GM12878 (cell line): ENCODE results near the gene OTUB2. TPM values are rescaled to one million over a fixed set of nuclear protein-coding genes. Genes with fewer than 3 reads are reported as not detected.

ENCODE experiments used
- ATAC-seq: fragments of 200-7000 bp; cut with Tn5 transposase; 3 replicates; pipeline ENCODE4 v1.9.1; 2020; ENCODE audit warnings: mild to moderate bottlenecking, moderate library complexity
- BruUV-seq: library from RNA; stranded (reverse); fragments of 400-500 nt; replicated peaks from 2 replicates; lab custom pipeline; 2021; lab: Mats Ljungman, UMichigan
- CTCF ChIA-PET: fragments of 300-600 bp; sonication (Branson Sonifier 250); formaldehyde crosslinking; extraction: SDS; loops from one replicate; lab custom pipeline; 2021; ENCODE audit warnings: inconsistent platforms; lab: Yijun Ruan, JAX
- POLR2A ChIA-PET: fragments of 350-600 bp; formaldehyde crosslinking; extraction: SDS; loops from one replicate; lab custom pipeline; 2021; ENCODE audit warnings: inconsistent platforms; lab: Charles Lee
- RAD21 ChIA-PET: fragments of 300-600 bp; sonication (Branson Sonifier 250); formaldehyde crosslinking; loops from one replicate; lab custom pipeline; 2023; ENCODE audit warnings: antibody characterized with exemption; ENCODE audit not compliant: unreplicated experiment; lab: Charles Lee
- SMC1A ChIA-PET: fragments of 300-600 bp; sonication (Branson Sonifier 250); formaldehyde crosslinking; loops from one replicate; lab custom pipeline; 2023; ENCODE audit not compliant: unreplicated experiment, uncharacterized antibody; lab: Charles Lee
- DNase-seq: peaks from one replicate; pipeline ENCODE4 v3.0.0-alpha.2; 2011; ENCODE audit warnings: low read depth, low spot score
- FAIRE-seq: peaks from 3 replicates; lab custom pipeline; 2011; peaks lifted over from hg19 to GRCh38; lab: Jason Lieb, UNC
- H2AFZ ChIP-seq: 2 replicates; pipeline ENCODE4 v1.6.0; 2011; ENCODE audit warnings: low read depth, low read length, control low read depth; ENCODE audit not compliant: control insufficient read depth
- H3K27ac ChIP-seq: 2 replicates; pipeline ENCODE4 v1.5.1; 2011; ENCODE audit warnings: control low read depth; ENCODE audit not compliant: control insufficient read depth, insufficient read depth
- H3K27me3 ChIP-seq, 2 experiments: replicated peaks in 1 of 2; 2 replicates each; pipeline versions ENCODE4 v1.6.0 to v1.6.1; 2011; ENCODE audit warnings: low read length in 1 of 2; ENCODE audit not compliant: control insufficient read depth in 2 of 2, insufficient read depth in 2 of 2
- H3K36me3 ChIP-seq, 2 experiments: 2 replicates each; pipeline ENCODE4 v1.5.1; 2011; ENCODE audit warnings: low read length in 1 of 2; ENCODE audit not compliant: control insufficient read depth in 2 of 2, insufficient read depth in 2 of 2
- H3K4me1 ChIP-seq: 2 replicates; pipeline ENCODE4 v1.6.1; 2011; ENCODE audit warnings: mild to moderate bottlenecking, low read length, moderate library complexity, mixed read lengths; ENCODE audit not compliant: control insufficient read depth, insufficient read depth
- H3K4me2 ChIP-seq: 2 replicates; pipeline ENCODE4 v1.6.0; 2011; ENCODE audit warnings: control low read depth; ENCODE audit not compliant: control insufficient read depth, insufficient read depth
- H3K4me3 ChIP-seq: fragments of 200-600 bp; sonication (generic); 2 replicates; pipeline ENCODE4 v1.5.1; 2016
- H3K79me2 ChIP-seq: 2 replicates; pipeline ENCODE4 v1.6.0; 2011; ENCODE audit warnings: low read length; ENCODE audit not compliant: control insufficient read depth, insufficient read depth
- H3K9ac ChIP-seq: 2 replicates; pipeline ENCODE4 v1.8.0; 2011; ENCODE audit warnings: low read length, control low read depth, mixed read lengths; ENCODE audit not compliant: control insufficient read depth, insufficient read depth
- H3K9me3 ChIP-seq: replicated peaks from 3 replicates; pipeline ENCODE4 v1.5.1; 2011; ENCODE audit warnings: mild to moderate bottlenecking, low read length; ENCODE audit not compliant: control insufficient read depth, insufficient read depth
- H4K20me1 ChIP-seq: 2 replicates; pipeline ENCODE4 v1.6.0; 2011; ENCODE audit not compliant: control insufficient read depth, insufficient read depth
- ATF3 ChIP-seq: IDR thresholded peaks from 2 replicates; pipeline ENCODE4 v1.6.1; 2011; ENCODE audit warnings: low read depth, mild to moderate bottlenecking, low read length, moderate library complexity, borderline replicate concordance; ENCODE audit errors: extremely low read depth
- BRCA1 ChIP-seq: IDR thresholded peaks from 2 replicates; pipeline ENCODE4 v1.6.1; 2011; ENCODE audit warnings: low read depth, low read length, improper control_type of control experiment
- CHD4 ChIP-seq: fragments of 200-600 bp; sonication (generic); IDR thresholded peaks from 2 replicates; pipeline ENCODE4 v1.6.1; 2016; ENCODE audit warnings: mild to moderate bottlenecking
- NFYA ChIP-seq: IDR thresholded peaks from 2 replicates; pipeline ENCODE4 v1.6.1; 2011; ENCODE audit warnings: low read depth, mild to moderate bottlenecking, low read length, improper control_type of control experiment, borderline replicate concordance
- PML ChIP-seq: IDR thresholded peaks from 2 replicates; pipeline ENCODE4 v1.6.1; 2012; ENCODE audit warnings: low read length, inconsistent platforms
- SRF ChIP-seq, 2 experiments: IDR thresholded peaks; 2 replicates each; pipeline ENCODE4 v1.6.1; 2011; ENCODE audit warnings: low read depth in 2 of 2, low read length in 2 of 2, mild to moderate bottlenecking in 1 of 2, moderate library complexity in 1 of 2
- STAT3 ChIP-seq: IDR thresholded peaks from 2 replicates; pipeline ENCODE4 v1.6.1; 2011; ENCODE audit warnings: low read depth, low read length, improper control_type of control experiment
- SUZ12 ChIP-seq: fragments of 200-600 bp; sonication (generic); IDR thresholded peaks from one replicate; pipeline ENCODE4 v1.6.1; 2018; ENCODE audit warnings: antibody characterized with exemption, mild to moderate bottlenecking; ENCODE audit not compliant: unreplicated experiment
- YBX1 ChIP-seq: fragments of 450-650 bp; IDR thresholded peaks from 2 replicates; pipeline ENCODE4 v1.6.1; 2016; ENCODE audit warnings: antibody characterized with exemption
- ZNF274 ChIP-seq: IDR thresholded peaks from one replicate; pipeline ENCODE4 v1.8.0; 2011; ENCODE audit not compliant: insufficient read length, insufficient read depth
- WGBS: methylation state at CpG from one replicate; pipeline ENCODE4 v1.1.6; 2016; ENCODE audit warnings: low lambda C conversion rate; ENCODE audit not compliant: insufficient replicate concordance, insufficient coverage; ENCODE audit errors: missing lambda C conversion rate; 5-methylcytosine and 5-hydroxymethylcytosine counted together
- in situ Hi-C: fragments of 300-500 bp; cut with MboI; formaldehyde crosslinking; loops from 9 replicates; pipeline ENCODE4 v1.14.3; 2018; ENCODE audit warnings: mixed read lengths
- intact Hi-C: fragments of 100-400 bp; cut with micrococcal nuclease; formaldehyde crosslinking; loops from one replicate; pipeline ENCODE4 v1.14.2; 2022; ENCODE audit not compliant: unreplicated experiment
- polyA plus RNA-seq, 11 experiments: library from polyadenylated mRNA; depleted of rRNA in 4 of 11; unstranded in 6 of 11; stranded (reverse) in 5 of 11; fragments of >200 nt; fragmentation: Nextera tagmentation in 4 of 11; fragmentation: Illumina TruSeq in 1 of 11; extraction: Ambion mirVana in 4 of 11; extraction: Trizol in 1 of 11; gene quantifications; 1 replicate in 1 of 11; 2 replicates in 10 of 11; pipeline versions ENCODE4 v1.2.1 to v1.2.3, GENCODE V29; 2011 to 2016; ENCODE audit warnings: inconsistent platforms in 2 of 11, missing spikeins in 2 of 11, low read depth in 1 of 11
- total RNA-seq, 4 experiments: library from RNA; depleted of rRNA in 3 of 4; stranded (reverse); fragments of >200 nt in 3 of 4; fragmentation: Illumina TruSeq in 1 of 4; extraction: Trizol in 1 of 4; gene quantifications; 2 replicates each; pipeline versions ENCODE4 v1.2.1 to v1.2.3, GENCODE V29; 2013 to 2021
- TF ChIP-seq, protein P1 (sequence below): IDR thresholded peaks from 2 replicates; pipeline ENCODE4 v1.6.1; 2012; ENCODE audit warnings: low read depth, low read length, improper control_type of control experiment
- TF ChIP-seq, protein P2 (sequence below): IDR thresholded peaks from 2 replicates; pipeline ENCODE4 v1.6.1; 2012; ENCODE audit warnings: low read length, inconsistent platforms

Gene OTUB2
- total and polyA plus RNA-seq, 10 of the 15 experiments (the other 5 are each of a cell fraction or from before 2014, with no cell fraction given), result 0.05 to 0.82 (median 0.43) TPM

DNA sequence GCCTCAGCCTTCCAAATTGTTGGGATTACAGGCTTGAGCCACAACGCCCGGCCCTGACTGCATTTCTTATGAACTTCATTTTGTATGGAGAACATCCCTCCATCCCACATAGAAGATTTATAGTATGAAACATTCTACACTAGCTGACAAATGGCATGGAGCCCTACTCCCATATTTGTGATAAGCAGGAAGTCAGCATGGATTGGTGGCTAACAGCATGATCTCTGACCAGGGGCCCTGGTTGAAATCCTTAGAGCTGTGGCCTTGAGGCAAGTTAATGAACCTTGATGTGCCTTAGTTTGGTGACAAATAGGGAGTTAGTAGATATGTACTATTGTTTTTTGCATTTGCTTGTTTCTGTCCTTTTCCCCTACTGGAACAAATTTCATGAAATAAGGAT is 67.3 kb downstream of the OTUB2 start:
- Histone ChIP-seq H3K27me3 (no peaks in the 10 kb centered on the region), H3K79me2 (no peaks in the 10 kb centered on the region), H3K9me3 (no peaks in the 10 kb centered on the region), H2AFZ (no peak overlapping the region), H3K9ac (no peak overlapping the region), H3K4me1 (no peaks in the 10 kb centered on the region), H4K20me1 (no peaks in the 10 kb centered on the region), H3K4me2 (no peak overlapping the region), H3K36me3 (no peaks in the 10 kb centered on the region; a peak in 1 of 4 replicates), H3K27ac (no peak overlapping the region), H3K4me3 (no peak overlapping the region)
- ATAC-seq, result no peak
- POLR2A ChIA-PET, result no interaction called here
- intact Hi-C loops (no loop called here), in situ Hi-C loops (no loop called here)
- CTCF ChIA-PET, result interaction anchor here (0.7 to 1.9 kb wide), 2 partner anchors 38 to 43 kb away, joined by 4 read pairs; no protein-coding TSS in a partner anchor
- 100% methylated on average over 2 of the region's 2 CpGs for WGBS
- RAD21 ChIA-PET, result no interaction called here
- TF ChIP-seq YBX1, result no peak
- no peak for TF ChIP-seq SRF (IDR thresholded peaks at IDR 0.05; ENCODE audit: low read depth in 2 of 2, low read length in 2 of 2)
- no peak for TF ChIP-seq STAT3
- no peak for TF ChIP-seq CHD4
- TF ChIP-seq ATF3, result no peak
- TF ChIP-seq NFYA, result no peak
- TF ChIP-seq PML, result no peak
- TF ChIP-seq, protein P1, sequence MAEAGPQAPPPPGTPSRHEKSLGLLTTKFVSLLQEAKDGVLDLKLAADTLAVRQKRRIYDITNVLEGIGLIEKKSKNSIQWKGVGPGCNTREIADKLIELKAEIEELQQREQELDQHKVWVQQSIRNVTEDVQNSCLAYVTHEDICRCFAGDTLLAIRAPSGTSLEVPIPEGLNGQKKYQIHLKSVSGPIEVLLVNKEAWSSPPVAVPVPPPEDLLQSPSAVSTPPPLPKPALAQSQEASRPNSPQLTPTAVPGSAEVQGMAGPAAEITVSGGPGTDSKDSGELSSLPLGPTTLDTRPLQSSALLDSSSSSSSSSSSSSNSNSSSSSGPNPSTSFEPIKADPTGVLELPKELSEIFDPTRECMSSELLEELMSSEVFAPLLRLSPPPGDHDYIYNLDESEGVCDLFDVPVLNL, result no peak
- TF ChIP-seq BRCA1, result no peak
- TF ChIP-seq ZNF274, result no peak
- TF ChIP-seq, protein P2, sequence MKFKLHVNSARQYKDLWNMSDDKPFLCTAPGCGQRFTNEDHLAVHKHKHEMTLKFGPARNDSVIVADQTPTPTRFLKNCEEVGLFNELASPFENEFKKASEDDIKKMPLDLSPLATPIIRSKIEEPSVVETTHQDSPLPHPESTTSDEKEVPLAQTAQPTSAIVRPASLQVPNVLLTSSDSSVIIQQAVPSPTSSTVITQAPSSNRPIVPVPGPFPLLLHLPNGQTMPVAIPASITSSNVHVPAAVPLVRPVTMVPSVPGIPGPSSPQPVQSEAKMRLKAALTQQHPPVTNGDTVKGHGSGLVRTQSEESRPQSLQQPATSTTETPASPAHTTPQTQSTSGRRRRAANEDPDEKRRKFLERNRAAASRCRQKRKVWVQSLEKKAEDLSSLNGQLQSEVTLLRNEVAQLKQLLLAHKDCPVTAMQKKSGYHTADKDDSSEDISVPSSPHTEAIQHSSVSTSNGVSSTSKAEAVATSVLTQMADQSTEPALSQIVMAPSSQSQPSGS, result no peak
- TF ChIP-seq SUZ12, result no peak
- no peak for DNase-seq
- no TSS peak for BruUV-seq
- SMC1A ChIA-PET, result interaction anchor here (0.5 to 1.4 kb wide), 3 partner anchors 8 to 57 kb away, joined by 3 to 4 read pairs (median 3); no protein-coding TSS in a partner anchor
- no peak for FAIRE-seq
